HK-2 (cell line): ENCODE data around the gene NFE2L2.
"Not testable (repeated sequence)": the region's sequence is repeated elsewhere in the genome, so short reads cannot be mapped to it uniquely, and the experiment has no call there.

ENCODE experiments used
- DNase-seq: peaks from one replicate; pipeline ENCODE4 v3.0.0-alpha.2; 2018; ENCODE audit not compliant: unreplicated experiment

NFE2L2 gene

GRCh38 chr2:177257471-177257870 is 7.1 kb downstream of the NFE2L2 start:
- DNase-seq = no peak

GRCh38 chr2:177256695-177257094 is 7.8 kb downstream of the NFE2L2 start:
- DNase-seq = no peak

DNA sequence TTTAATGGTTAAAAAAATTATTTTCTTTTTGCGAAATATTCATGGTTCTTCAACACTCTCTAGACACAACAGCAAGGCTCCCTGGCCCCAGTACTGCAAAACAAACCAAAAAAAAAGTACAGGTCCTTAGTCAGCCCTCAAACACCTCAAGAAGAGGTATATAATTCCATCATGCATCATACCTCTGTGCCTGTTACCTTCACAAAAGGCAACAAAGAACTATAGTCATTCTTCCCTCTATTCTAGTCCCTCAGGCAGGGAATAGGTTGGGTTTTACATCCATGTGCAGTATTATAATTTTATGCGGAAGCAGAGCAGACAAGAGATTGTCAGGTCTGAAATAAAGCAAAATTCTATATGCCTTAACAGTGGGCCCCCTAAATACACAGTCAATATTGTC is 8.5 kb downstream of the NFE2L2 start:
- no peak for DNase-seq

GRCh38 chr2:177255227-177255601 is 9.3 kb downstream of the NFE2L2 start:
- DNase-seq = no peak

GRCh38 chr2:177254433-177255226 is 9.9 kb downstream of the NFE2L2 start:
- no peak for DNase-seq

DNA sequence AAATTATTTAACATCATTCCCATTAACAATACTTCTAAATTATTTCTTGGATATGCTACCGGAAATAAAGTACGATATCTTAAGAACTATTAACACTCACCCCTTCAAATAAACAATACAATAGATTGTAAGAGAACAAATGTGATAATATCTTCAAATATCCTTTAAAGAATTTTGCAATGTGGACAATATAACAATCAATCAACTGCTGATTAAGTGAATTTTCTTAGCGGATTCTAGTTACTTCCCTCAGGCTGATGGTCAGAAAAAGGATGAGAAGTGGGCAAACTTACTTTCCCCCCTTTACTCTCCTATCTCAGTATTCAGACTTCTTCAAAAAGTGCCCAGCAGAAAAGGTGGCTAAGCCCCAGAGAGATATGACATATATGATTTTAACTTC is 10.8 kb downstream of the NFE2L2 start:
- DNase-seq = no peak

DNA sequence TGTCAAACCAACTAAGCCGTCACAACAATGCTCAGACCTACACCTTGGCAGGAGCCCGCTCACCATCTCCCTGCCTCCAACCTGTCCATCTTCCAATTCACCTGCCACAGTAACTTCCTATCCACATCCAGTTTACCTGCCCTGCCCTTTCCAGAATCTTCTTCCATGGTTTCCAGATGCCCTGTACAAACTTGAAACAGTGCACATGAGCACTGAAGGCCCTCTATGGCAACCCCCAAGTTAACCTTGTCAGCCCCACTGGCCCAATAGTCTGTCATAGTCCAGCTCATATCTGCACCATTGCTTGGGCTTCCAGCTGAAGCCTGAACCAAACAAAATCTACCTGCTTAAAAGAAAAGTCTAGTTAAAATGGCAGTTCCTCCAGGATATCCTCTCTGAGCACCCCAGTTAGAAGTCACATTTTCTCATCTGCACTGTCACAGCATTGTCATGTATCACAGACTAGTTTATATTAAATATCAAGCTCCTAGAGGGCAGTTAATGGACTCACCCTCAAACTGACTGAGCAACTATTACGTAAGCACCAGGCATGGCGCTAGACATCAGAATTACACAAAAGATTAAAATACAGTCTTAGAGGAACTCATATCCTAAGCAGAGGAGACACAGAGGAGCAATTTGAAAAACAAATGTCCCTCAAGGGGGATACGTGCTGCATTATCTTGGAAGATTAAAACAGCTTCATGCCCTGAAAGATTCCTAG is 11.6 kb downstream of the NFE2L2 start:
- no peak for DNase-seq

GRCh38 chr2:177251165-177251542 is 13.4 kb downstream of the NFE2L2 start:
- DNase-seq = no peak

DNA sequence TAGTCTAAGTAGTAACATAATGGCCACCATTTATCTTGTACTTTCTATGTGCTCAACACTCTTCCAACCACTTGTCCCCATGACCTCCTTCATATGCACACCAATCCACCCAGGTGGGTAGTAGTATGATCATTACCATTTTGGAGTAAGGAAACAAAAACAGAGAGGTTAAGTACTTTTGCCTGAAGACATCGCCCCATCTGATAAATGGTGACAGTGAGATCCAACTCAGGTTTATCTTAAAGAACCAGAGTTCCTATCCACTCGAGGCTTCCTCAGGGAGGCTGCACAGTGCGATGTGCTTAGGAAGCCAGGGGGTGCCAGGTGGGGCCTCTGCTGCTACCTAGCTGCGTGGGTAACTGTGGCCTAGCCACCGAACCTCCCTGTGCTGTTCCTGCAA is 14.1 kb downstream of the NFE2L2 start:
- no peak for DNase-seq

GRCh38 chr2:177249038-177249437 is 15.5 kb downstream of the NFE2L2 start:
- no peak for DNase-seq

DNA sequence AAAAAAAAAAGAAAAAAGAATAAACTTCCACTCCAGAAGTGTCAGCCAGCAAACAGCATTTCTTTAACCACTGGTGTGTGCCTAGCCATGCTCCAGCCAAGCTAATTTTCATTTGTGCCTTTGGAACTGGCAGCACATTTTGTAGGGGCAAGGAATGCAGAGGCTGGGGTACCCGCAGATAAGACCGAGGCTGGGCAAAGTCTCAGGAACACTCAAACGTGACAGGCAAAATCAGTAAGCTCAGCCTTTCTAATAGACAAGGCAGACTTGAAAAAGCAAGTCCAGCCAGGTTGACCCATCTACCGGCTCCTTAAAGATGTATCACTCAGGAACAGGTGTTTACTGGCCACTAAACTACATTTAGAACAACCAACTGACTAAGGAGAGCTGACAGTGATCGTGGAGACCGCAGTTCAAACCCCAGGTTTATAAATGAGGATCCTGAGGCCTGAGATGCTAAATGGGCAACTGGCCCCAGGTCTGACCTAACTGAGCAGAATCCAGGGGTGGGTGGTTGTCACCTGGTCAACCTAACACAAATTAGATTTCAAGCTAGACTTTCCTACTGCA is 16.7 kb downstream of the NFE2L2 start:
- no peak for DNase-seq

- DNase-seq = not testable (repeated sequence)
Measured at GRCh38 chr2:177246523-177247030, 17.9 kb downstream of the NFE2L2 start.

DNA sequence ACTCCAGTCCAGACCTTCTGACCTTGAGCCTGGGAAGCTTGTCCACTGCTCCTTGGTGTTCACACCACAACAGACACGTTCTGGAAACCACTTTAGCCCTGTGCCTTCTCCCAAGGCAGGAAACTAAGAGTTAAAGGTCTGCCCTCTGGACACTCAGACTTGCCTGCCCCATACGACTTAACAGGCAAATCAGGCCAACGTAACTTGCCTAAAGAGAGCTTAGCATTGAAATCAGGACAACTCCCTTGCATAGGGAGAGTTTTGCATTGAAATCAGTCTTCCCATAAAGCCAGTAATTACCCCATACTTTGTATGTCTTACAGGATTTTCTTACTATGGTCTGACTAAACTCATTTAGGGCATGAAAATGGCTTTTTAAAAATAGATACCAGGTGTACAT is 18.5 kb downstream of the NFE2L2 start:
- DNase-seq = no peak

DNA sequence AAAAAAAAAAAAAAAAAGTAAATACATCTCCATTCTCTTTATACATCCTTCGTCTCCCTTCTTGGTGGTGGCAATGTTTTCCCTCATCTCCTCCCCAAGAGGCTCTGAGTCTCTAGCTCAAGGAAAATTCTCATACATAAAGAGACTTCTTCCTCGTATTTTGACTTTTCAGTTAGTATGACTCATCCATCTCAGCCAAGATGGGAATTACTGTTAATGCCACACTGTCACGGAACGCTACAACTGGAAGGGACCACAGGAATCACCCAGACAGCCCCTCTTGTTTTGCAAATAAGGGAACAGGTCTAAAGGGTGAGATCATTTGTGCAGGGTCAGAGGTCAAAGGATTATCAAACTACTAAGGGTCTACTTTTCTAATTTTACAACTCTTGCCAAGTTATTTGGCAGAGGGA is 19.5 kb downstream of the NFE2L2 start:
- DNase-seq = no peak

DNA sequence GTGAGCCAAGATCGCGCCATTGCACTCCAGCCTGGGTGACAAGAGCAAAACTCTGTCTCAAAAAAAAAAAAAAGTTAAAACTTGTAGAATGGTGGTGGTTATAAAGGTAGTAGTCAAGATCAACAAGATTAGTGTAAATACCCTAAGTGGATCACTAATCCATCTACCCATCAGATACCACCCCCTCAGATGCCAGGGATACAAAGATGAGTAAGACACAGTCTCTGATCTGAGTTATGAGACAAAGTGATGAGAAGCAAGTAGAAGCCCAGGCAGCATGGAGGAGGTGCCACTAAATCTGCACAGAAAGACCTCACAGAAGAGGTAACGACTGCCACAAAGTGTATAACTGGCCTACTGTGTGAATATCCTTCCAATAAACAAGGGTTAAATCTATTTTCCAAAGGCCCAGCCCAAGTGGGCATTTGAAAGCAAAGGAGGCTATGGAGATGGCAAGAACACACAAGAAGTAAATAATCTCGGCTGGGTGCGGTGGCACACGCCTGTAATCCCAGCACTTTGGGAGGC is 20.2 kb downstream of the NFE2L2 start:
- DNase-seq = no peak

GRCh38 chr2:177243476-177243875 is 21.1 kb downstream of the NFE2L2 start:
- peak; percentile 44 for DNase-seq

DNA sequence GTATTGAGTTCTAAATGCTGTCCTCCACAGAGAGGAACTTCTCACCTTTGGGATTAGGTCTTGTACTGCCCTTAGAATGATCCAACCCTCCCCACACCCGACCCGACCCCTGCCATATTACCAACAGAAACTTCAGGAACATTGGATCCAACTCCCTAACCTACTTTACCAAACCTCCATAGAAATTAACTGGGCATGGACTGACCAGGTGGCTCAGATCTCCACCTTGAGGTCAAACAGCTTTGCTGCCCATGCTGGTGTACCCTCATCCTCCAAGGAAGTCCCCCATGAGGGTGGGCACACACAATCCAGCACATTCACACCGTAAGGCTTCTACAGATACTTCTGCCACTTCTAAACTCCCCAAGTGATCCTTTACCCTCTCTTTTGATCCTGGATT is 21.5 kb downstream of the NFE2L2 start:
- no peak for DNase-seq

GRCh38 chr2:177242121-177242987 is 22.2 kb downstream of the NFE2L2 start:
- DNase-seq = no peak

- no peak for DNase-seq
Measured at GRCh38 chr2:177241711-177242120, 22.8 kb downstream of the NFE2L2 start.

GRCh38 chr2:177239932-177240630 is 24.4 kb downstream of the NFE2L2 start:
- no peak for DNase-seq

- DNase-seq = no peak
Measured at GRCh38 chr2:177239053-177239452, 25.5 kb downstream of the NFE2L2 start.
